Transverse colon (tissue), 4 donors: ENCODE results near the gene SMARCA1. TPM values are rescaled to one million over a fixed set of nuclear protein-coding genes. Genes with fewer than 3 reads are reported as not detected.

ENCODE experiments used
- DNase-seq: peaks from one replicate; pipeline ENCODE4 v3.0.0-alpha.2; 2019
- H3K27ac ChIP-seq, 4 donors: fragments of 200-600 bp; sonication (generic); 2 replicates each; pipeline ENCODE4 v1.5.1; 2016 to 2018; ENCODE audit warnings: inconsistent platforms in 4 of 4
- H3K27me3 ChIP-seq: fragments of 200-600 bp; sonication (generic); 2 replicates; pipeline ENCODE4 v1.5.1; 2017; ENCODE audit warnings: inconsistent platforms
- H3K36me3 ChIP-seq, 4 donors: fragments of 200-600 bp; sonication (generic); 2 replicates each; pipeline ENCODE4 v1.5.1; 2017 to 2019; ENCODE audit warnings: inconsistent platforms in 4 of 4
- H3K4me1 ChIP-seq, 4 donors: fragments of 200-600 bp; sonication (generic); 2 replicates each; pipeline ENCODE4 v1.5.1; 2017 to 2020; ENCODE audit warnings: inconsistent platforms in 4 of 4
- H3K4me3 ChIP-seq, 4 donors: fragments of 200-600 bp; sonication (generic); 1 replicate in 1 of 4; 2 replicates in 3 of 4; pipeline versions ENCODE4 v1.5.1 to v1.6.1; 2017 to 2019; ENCODE audit warnings: inconsistent platforms in 4 of 4
- H3K9me3 ChIP-seq, 2 donors: fragments of 200-600 bp; sonication (generic); 2 replicates each; pipeline ENCODE4 v1.5.1; 2017 to 2019; ENCODE audit warnings: inconsistent platforms in 2 of 2
- EP300 ChIP-seq: sonication (generic); formaldehyde crosslinking; IDR thresholded peaks from one replicate; pipeline ENCODE4 v1.6.1; 2017; ENCODE audit warnings: antibody characterized with exemption, low read depth
- POLR2A ChIP-seq: fragments of 450-650 bp; IDR thresholded peaks from one replicate; pipeline ENCODE4 v1.6.1; 2016; ENCODE audit warnings: antibody characterized with exemption, mild to moderate bottlenecking, moderate library complexity
- POLR2AphosphoS5 ChIP-seq, 3 donors: sonication (generic); formaldehyde crosslinking; IDR thresholded peaks; one replicate each; pipeline ENCODE4 v1.6.1; 2016; ENCODE audit warnings: antibody characterized with exemption in 3 of 3
- WGBS, 2 donors: methylation state at CpG; one replicate each; pipeline ENCODE4 v1.1.5; 2018; ENCODE audit warnings: low coverage in 1 of 2; 5-methylcytosine and 5-hydroxymethylcytosine counted together
- in situ Hi-C, 4 donors: fragments of 200-750 bp; cut with MboI; loops; one replicate each; pipeline versions ENCODE4 v1.15.0 to v1.15.1; 2017; ENCODE audit warnings: low sequenced_read_pairs in 3 of 4, low pct_ligation_motif_present in 1 of 4, low pct_unique_long_range_greater_than_20kb in 1 of 4
- intact Hi-C: fragments of 100-400 bp; cut with DNase I; formaldehyde crosslinking; loops from one replicate; pipeline ENCODE4 v1.15.1; 2023; ENCODE audit warnings: low total_unique reads
- total RNA-seq, 4 donors: library from RNA; depleted of rRNA; stranded (reverse); fragments of >200 nt; gene quantifications; one replicate each; pipeline ENCODE4 v1.1.0, GENCODE V29; 2016
- TF ChIP-seq, protein P1 (sequence below), 5 experiments: fragments of 200-600 bp in 3 of 5; fragments of 450-650 bp in 2 of 5; sonication (generic) in 3 of 5; IDR thresholded peaks; 1 replicate in 2 of 5; 2 replicates in 3 of 5; pipeline ENCODE4 v1.5.1; 2016 to 2017; ENCODE audit warnings: antibody characterized with exemption in 5 of 5, inconsistent platforms in 3 of 5, mild to moderate bottlenecking in 2 of 5, moderate library complexity in 1 of 5

Gene SMARCA1
- total RNA-seq, 4 donors from 2014 or later = 5.9 to 16.1 (median 13.2) TPM

DNA sequence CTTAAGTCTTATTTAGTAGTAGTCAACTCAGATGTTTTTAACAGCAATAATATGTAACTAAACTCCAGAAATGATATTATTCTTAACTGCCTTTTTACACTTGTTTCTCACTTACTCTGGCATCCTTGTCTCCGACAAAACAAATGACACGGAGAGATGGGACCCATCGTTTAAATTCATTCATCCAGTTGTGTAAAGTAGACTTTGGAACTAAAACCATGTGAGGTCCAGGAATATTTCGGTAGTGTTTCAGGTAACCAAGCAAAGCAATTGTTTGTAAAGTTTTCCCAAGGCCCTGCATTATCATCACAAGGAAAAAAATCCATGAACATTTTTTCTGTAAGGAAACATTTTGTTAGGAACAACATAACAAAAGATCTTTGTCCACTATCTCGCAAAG lies 11.6 kb downstream of the SMARCA1 start:
- 69 to 71% methylated on average over 1 to 5 of the region's 5 CpGs for WGBS, 2 donors
- TF ChIP-seq, protein P1, sequence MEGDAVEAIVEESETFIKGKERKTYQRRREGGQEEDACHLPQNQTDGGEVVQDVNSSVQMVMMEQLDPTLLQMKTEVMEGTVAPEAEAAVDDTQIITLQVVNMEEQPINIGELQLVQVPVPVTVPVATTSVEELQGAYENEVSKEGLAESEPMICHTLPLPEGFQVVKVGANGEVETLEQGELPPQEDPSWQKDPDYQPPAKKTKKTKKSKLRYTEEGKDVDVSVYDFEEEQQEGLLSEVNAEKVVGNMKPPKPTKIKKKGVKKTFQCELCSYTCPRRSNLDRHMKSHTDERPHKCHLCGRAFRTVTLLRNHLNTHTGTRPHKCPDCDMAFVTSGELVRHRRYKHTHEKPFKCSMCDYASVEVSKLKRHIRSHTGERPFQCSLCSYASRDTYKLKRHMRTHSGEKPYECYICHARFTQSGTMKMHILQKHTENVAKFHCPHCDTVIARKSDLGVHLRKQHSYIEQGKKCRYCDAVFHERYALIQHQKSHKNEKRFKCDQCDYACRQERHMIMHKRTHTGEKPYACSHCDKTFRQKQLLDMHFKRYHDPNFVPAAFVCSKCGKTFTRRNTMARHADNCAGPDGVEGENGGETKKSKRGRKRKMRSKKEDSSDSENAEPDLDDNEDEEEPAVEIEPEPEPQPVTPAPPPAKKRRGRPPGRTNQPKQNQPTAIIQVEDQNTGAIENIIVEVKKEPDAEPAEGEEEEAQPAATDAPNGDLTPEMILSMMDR (IDR thresholded peaks at IDR 0.05) = no peak
- no peak for TF ChIP-seq POLR2A
- no peak for TF ChIP-seq EP300
- no peak for TF ChIP-seq POLR2AphosphoS5 (IDR thresholded peaks at IDR 0.05)

DNA sequence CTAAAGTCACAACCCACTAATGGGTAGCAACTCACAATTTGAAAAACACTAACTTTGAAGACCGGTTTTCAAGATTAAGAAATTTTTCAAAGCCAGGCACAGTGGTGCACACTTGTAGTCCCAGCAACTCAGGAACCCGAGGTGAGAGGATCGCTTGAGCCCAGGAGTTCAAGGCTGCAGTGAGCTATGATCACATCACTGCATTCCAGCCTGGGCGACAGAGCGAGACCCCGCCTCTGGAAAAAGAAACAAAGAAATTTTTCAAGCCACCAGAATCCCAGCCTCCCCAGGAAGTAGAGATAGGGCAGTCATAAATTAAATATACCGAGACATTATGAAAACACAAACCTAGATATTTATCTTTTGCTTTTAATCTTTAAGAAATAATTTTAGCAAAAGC lies 13.0 kb downstream of the SMARCA1 start:
- TF ChIP-seq POLR2AphosphoS5 (IDR thresholded peaks at IDR 0.05) = no peak
- TF ChIP-seq POLR2A = no peak
- TF ChIP-seq, protein P1 (IDR thresholded peaks at IDR 0.05) = no peak
- TF ChIP-seq EP300 = no peak
- no peak for DNase-seq
- WGBS, 2 donors = 73 to 88% methylated on average over 1 to 7 of the region's 7 CpGs
- Histone ChIP-seq H3K4me1 (no peaks in the 10 kb centered on the region), H3K27ac (no peak overlapping the region), H3K4me3 (no peak overlapping the region), H3K27me3 (no peaks in the 10 kb centered on the region), H3K9me3 (no peaks in the 10 kb centered on the region), H3K36me3 (no peaks in the 10 kb centered on the region)
- intact Hi-C loops (no loop called here), in situ Hi-C loops (no loop called here)

More for the DNA sequence above, 11.6 kb downstream of the SMARCA1 start:
- H3K27me3 ChIP-seq = no peaks in the 10 kb centered on the region
- H3K36me3 ChIP-seq = no peaks in the 10 kb centered on the region
- DNase-seq = no peak
- H3K9me3 ChIP-seq = no peaks in the 10 kb centered on the region
- H3K4me3 ChIP-seq = no peak overlapping the region
- H3K27ac ChIP-seq = no peak overlapping the region
- no peaks in the 10 kb centered on the region for H3K4me1 ChIP-seq
- in situ Hi-C loops = no loop called here
- intact Hi-C loops = no loop called here

DNA sequence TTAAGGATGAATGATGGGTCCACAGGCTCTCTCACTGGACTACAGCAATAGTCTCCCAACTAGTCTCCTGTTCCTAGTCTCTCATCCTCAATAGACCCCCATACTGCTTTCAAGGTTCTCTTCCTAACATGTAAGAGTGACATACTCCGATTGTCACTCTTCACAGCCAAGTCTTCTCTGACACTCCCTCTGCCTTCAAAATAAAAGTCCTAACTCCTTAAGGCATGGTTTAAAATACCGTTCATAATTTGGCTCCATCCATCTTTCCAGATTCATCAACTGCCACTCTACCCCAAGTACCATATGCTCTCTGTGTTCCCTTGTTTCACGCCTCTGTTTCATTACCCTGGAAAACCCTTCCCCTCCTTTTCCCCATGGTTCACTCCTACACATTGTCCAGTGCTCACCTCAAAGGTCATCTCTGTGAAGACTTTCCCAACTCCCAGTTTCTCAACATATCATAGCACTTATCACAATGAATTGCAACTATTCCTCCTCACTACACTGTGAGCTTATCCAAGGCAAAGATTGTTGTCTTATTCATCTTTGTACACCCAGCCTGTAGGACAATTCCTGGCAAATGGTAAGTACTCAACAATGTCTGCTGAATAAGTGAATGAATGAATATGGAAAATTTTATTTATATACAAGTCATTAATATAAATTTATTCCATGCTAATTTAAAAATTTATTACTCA lies 26.0 kb downstream of the SMARCA1 start:
- in situ Hi-C loops = no loop called here
- no peaks in the 10 kb centered on the region for H3K36me3 ChIP-seq

DNA sequence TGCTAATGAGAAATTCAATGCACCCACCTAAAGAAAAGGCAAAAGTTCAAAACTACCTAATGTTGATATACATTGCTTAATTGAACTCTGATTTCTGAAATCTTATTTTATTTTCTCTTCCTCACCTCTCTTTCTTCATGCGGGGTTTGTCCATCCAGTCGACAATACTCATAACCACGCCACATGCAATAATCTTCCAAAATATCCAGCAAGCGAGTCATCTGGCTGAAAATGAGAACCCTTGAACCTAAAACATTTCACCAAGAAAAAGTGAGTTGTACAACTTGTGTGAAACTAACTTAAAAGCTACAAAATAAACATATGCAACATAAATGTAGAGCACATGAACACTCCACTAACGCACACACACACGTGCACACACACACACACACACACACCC lies 26.7 kb downstream of the SMARCA1 start:
- no peak overlapping the region for H3K27ac ChIP-seq
- DNase-seq = no peak
- no peaks in the 10 kb centered on the region for H3K4me1 ChIP-seq
- H3K27me3 ChIP-seq = no peaks in the 10 kb centered on the region
- 82 to 87% methylated on average over 2 to 6 of the region's 6 CpGs for WGBS, 2 donors
- intact Hi-C loops = no loop called here
- in situ Hi-C loops = no loop called here
- TF ChIP-seq POLR2AphosphoS5 (IDR thresholded peaks at IDR 0.05) (no peak), EP300 (no peak), POLR2A (no peak)
- TF ChIP-seq, protein P1 (IDR thresholded peaks at IDR 0.05) = no peak
- H3K4me3 ChIP-seq = no peak overlapping the region
- H3K36me3 ChIP-seq = no peaks in the 10 kb centered on the region
- H3K9me3 ChIP-seq = no peaks in the 10 kb centered on the region

More for the DNA sequence above, 26.0 kb downstream of the SMARCA1 start:
- no peak overlapping the region for H3K4me3 ChIP-seq
- H3K27ac ChIP-seq = no peak overlapping the region
- intact Hi-C loops = no loop called here
- WGBS, 2 donors = 66 to 70% methylated on average over 3 of the region's 3 CpGs
- TF ChIP-seq EP300 (no peak), POLR2AphosphoS5 (IDR thresholded peaks at IDR 0.05) (no peak), POLR2A (no peak)
- TF ChIP-seq, protein P1 (IDR thresholded peaks at IDR 0.05) = no peak
- no peaks in the 10 kb centered on the region for H3K27me3 ChIP-seq
- H3K9me3 ChIP-seq = no peaks in the 10 kb centered on the region
- no peak for DNase-seq
- no peaks in the 10 kb centered on the region for H3K4me1 ChIP-seq
